Sigmoid colon (tissue), 4 donors: Measurements from ENCODE around the gene NLGN1.

ENCODE experiments used
- POLR2AphosphoS5 ChIP-seq, 4 donors: sonication (generic); formaldehyde crosslinking; IDR thresholded peaks; one replicate each; pipeline ENCODE4 v1.6.1; 2017; ENCODE audit warnings: antibody characterized with exemption in 4 of 4
- TF ChIP-seq, protein P1 (sequence below), 4 experiments: fragments of 450-650 bp in 3 of 4; fragments of 200-600 bp in 1 of 4; IDR thresholded peaks; one replicate each; pipeline ENCODE4 v1.5.1; 2016 to 2019; ENCODE audit warnings: antibody characterized with exemption in 4 of 4, mild to moderate bottlenecking in 3 of 4, moderate library complexity in 2 of 4

DNA sequence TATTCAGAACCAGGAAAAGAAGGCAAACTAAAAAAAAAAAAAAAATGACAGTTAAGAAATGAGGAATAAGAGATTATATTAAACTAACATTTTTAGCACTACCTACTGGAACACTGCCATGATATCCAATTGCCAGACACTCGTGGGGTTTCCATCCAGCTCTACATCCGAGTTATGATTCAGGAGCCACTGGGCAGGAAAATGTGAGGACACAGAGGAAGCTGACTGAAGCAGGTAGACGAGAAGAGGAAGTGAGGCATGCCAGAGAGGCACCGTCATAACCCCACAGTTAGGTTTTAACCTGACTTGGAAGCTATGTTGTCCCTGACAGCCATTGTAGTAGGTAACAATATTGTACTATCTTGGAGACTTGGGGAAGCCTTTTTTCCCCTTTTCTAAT, 495.0 kb downstream of the NLGN1 start:
- TF ChIP-seq, protein P1, sequence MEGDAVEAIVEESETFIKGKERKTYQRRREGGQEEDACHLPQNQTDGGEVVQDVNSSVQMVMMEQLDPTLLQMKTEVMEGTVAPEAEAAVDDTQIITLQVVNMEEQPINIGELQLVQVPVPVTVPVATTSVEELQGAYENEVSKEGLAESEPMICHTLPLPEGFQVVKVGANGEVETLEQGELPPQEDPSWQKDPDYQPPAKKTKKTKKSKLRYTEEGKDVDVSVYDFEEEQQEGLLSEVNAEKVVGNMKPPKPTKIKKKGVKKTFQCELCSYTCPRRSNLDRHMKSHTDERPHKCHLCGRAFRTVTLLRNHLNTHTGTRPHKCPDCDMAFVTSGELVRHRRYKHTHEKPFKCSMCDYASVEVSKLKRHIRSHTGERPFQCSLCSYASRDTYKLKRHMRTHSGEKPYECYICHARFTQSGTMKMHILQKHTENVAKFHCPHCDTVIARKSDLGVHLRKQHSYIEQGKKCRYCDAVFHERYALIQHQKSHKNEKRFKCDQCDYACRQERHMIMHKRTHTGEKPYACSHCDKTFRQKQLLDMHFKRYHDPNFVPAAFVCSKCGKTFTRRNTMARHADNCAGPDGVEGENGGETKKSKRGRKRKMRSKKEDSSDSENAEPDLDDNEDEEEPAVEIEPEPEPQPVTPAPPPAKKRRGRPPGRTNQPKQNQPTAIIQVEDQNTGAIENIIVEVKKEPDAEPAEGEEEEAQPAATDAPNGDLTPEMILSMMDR (IDR thresholded peaks at IDR 0.05): no peak
- no peak for TF ChIP-seq POLR2AphosphoS5 (IDR thresholded peaks at IDR 0.05)
